22Rv1 (cell line): ENCODE measurements around the gene TAOK1.

Experiments
- CTCF ChIP-seq: fragments of 450-650 bp; IDR thresholded peaks from 2 replicates; pipeline ENCODE4 v1.5.1; 2017; ENCODE audit warnings: mild to moderate bottlenecking
- ZFX ChIP-seq: fragments of 450-650 bp; IDR thresholded peaks from 2 replicates; pipeline ENCODE4 v1.6.1; 2017; ENCODE audit warnings: antibody characterized with exemption, borderline replicate concordance

- no peak for TF ChIP-seq CTCF
- no peak for TF ChIP-seq ZFX
Observed at GRCh38 chr17:29595107-29595942, 205.2 kb downstream of the TAOK1 start.
